VCaP (cell line): ENCODE data around the gene MACF1.

Source experiments
- H3K27ac ChIP-seq: fragments of 450-650 bp; 2 replicates; pipeline ENCODE4 v1.5.1; 2017
- CTCF ChIP-seq: fragments of 450-650 bp; conservative IDR thresholded peaks from 2 replicates; pipeline ENCODE4 v1.5.1; 2017; ENCODE audit warnings: mild to moderate bottlenecking, moderate library complexity

Gene MACF1

GRCh38 chr1:39483276-39483675 is 278.8 kb downstream of the MACF1 start:
- TF ChIP-seq CTCF, result no peak
- no peak overlapping the region for H3K27ac ChIP-seq

GRCh38 chr1:39484564-39484963 is 280.1 kb downstream of the MACF1 start:
- no peak overlapping the region for H3K27ac ChIP-seq
- TF ChIP-seq CTCF, result no peak

- H3K27ac ChIP-seq, result no peak overlapping the region
- no peak for TF ChIP-seq CTCF
Measured at GRCh38 chr1:39485046-39485803, 280.7 kb downstream of the MACF1 start.

- no peak for TF ChIP-seq CTCF
- H3K27ac ChIP-seq, result no peak overlapping the region
Measured at GRCh38 chr1:39488012-39488545, 283.6 kb downstream of the MACF1 start.

- peak overlapping the region; percentile 8; the same call in 1 of the 2 replicates for H3K27ac ChIP-seq
- no peak for TF ChIP-seq CTCF
Measured at GRCh38 chr1:39488793-39489566, 284.5 kb downstream of the MACF1 start.

- TF ChIP-seq CTCF, result no peak
- H3K27ac ChIP-seq, result peak overlapping the region; percentile 8; the same call in 1 of the 2 replicates
Measured at GRCh38 chr1:39489567-39490239, 285.2 kb downstream of the MACF1 start.

GRCh38 chr1:39490596-39491145 is 286.2 kb downstream of the MACF1 start:
- TF ChIP-seq CTCF, result no peak
- peak overlapping the region; percentile 54; the same call in 1 of the 2 replicates for H3K27ac ChIP-seq
